ENCODE data around the gene TRMT13.

GRCh38 chr1:100177295-100178041, 44.5 kb downstream of the TRMT13 start:
- TF ChIP-seq POLR2A (IDR thresholded peaks at IDR 0.05) = no peak
- no peak for TF ChIP-seq CTCF (IDR thresholded peaks at IDR 0.05)
